Upper lobe of left lung (tissue), 4 donors: ENCODE results near the gene CNOT10.

Source experiments
- EP300 ChIP-seq, 4 donors: sonication (generic); formaldehyde crosslinking; IDR thresholded peaks; one replicate each; pipeline ENCODE4 v1.5.1; 2017; ENCODE audit warnings: antibody characterized with exemption in 4 of 4, control low read depth in 2 of 4
- POLR2A ChIP-seq, 4 donors: fragments of 450-650 bp; IDR thresholded peaks; one replicate each; pipeline ENCODE4 v1.5.1; 2016 to 2017; ENCODE audit warnings: antibody characterized with exemption in 4 of 4, mild to moderate bottlenecking in 2 of 4
- POLR2AphosphoS5 ChIP-seq, 2 donors: sonication (generic); formaldehyde crosslinking; IDR thresholded peaks; one replicate each; pipeline ENCODE4 v1.5.1; 2017; ENCODE audit warnings: antibody characterized with exemption in 2 of 2
- TF ChIP-seq, protein P1 (sequence below), 6 experiments: fragments of 450-650 bp in 4 of 6; fragments of 200-600 bp in 2 of 6; sonication (generic) in 2 of 6; IDR thresholded peaks; one replicate each; pipeline ENCODE4 v1.5.1; 2016 to 2019; ENCODE audit warnings: antibody characterized with exemption in 6 of 6

DNA sequence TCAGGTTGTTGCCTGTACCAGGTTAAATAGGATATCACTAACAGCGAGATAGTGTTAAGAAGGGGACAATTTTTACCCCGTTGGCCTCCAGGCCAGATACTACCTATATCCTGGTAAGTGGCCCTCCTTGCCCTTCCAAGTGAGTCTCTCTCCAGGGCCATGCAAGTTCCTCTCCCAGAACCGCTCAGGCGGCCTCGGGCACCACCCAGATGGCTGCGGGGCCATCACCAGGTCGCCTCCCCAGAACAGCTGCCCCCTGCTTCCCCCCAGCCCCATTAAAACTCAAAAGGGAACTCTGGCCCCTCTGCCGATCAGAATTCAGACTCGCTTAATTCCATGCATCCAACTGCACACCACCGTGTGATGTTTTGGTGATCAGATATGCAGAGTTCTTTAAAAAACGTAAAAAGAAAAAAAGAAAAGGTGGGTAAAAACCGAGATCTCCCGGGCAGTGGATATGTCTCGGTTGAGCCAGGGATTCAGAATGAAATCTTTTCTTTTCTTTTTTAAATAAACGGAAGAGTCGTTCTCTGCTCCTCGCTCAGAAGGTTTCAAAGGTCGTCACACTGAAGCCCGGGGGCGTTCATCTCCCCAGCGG is 131.0 kb downstream of the CNOT10 start:
- no peak for TF ChIP-seq POLR2AphosphoS5 (IDR thresholded peaks at IDR 0.05)
- TF ChIP-seq, protein P1, sequence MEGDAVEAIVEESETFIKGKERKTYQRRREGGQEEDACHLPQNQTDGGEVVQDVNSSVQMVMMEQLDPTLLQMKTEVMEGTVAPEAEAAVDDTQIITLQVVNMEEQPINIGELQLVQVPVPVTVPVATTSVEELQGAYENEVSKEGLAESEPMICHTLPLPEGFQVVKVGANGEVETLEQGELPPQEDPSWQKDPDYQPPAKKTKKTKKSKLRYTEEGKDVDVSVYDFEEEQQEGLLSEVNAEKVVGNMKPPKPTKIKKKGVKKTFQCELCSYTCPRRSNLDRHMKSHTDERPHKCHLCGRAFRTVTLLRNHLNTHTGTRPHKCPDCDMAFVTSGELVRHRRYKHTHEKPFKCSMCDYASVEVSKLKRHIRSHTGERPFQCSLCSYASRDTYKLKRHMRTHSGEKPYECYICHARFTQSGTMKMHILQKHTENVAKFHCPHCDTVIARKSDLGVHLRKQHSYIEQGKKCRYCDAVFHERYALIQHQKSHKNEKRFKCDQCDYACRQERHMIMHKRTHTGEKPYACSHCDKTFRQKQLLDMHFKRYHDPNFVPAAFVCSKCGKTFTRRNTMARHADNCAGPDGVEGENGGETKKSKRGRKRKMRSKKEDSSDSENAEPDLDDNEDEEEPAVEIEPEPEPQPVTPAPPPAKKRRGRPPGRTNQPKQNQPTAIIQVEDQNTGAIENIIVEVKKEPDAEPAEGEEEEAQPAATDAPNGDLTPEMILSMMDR (IDR thresholded peaks at IDR 0.05): no peak
- no peak for TF ChIP-seq EP300 (IDR thresholded peaks at IDR 0.05)
- TF ChIP-seq POLR2A (IDR thresholded peaks at IDR 0.05): no peak
